GM21528 (cell line): ENCODE results near the gene LRRC43.
"Not testable (repeated sequence)": the region's sequence is repeated elsewhere in the genome, so short reads cannot be mapped to it uniquely, and the experiment has no call there.

Experiments
- ATAC-seq: cut with Tn5 transposase; IDR thresholded peaks from one replicate; pipeline ENCODE4 v1.9.1; 2021; ENCODE audit warnings: mild to moderate bottlenecking, moderate library complexity; ENCODE audit not compliant: unreplicated experiment, low FRiP score

Gene LRRC43

DNA sequence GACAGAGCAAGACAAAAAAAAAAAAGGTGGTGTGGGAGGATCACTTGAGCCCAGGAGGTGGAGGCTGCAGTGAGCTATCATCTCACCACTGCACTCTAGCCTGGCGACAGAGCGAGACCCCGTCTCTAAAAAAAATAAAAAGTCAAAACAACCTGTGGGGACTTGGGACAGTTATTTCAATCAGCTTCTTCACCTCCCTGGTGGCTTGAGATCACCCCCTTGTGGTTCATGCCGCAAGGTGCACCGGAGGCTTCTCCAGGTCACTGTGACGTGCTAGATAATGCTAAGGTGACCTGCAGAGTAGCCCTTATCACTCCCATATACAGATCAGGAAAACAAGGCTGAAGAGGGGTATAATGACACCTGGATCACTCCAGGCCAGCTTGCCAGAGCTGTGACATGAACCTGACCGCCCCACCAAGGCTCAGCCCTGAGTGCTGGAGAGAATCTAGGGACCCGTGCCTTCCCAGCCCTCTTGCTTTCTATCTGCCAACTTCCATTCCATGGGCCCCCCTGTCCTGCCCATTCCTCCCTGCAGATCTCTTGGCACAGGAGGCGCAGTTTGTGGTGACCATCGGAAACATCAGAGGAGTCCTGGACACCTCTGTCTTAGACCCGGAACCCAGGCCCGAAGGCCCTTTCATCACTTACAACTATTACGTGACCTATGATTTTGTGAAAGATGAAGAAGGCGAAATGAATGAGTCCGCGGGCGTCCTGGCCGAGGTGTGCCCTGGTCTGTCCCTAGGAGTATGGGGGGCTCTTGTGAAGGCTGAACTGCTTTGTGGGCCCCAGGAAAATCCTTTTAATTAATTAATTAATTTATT is 8.1 kb downstream of the LRRC43 start:
- no peak for ATAC-seq

DNA sequence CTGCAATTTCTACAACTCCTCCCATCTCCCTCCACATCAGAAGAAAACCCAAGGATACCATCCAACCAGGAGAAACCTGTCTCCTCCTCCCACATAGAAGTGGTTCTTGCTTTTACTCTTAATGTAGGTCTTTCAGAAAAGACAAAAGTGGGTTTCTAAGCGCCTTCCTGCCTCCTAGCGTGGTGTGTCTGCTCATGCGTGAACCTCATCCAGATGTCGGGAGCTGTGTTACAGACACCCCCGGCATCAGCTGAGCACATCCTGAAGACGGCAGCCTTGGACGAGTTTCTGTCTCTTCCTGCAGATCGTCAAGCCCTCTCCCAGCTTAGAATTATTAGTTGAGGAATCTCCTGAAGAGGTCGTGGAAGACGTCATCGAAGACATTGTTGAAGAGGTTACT is 9.5 kb downstream of the LRRC43 start:
- ATAC-seq = no peak

DNA sequence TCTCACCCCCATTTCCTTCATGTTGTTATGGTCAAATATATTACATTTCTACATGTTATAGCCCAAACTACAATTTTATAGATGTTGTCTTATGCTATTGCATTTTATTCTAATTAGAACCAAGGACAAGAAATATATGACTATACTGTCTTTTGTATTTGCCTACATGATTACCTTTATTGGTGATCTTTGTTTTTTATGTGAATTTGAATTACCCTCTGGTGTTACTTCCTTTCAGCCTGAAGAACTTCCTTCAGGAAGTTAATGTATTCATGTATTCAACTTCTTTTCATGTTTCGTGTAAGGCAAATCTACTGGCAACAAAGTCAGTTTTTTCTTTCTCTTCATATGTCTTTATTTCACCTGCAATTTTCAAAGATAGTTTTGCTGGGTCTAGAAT is 11.9 kb downstream of the LRRC43 start:
- ATAC-seq = no peak

DNA sequence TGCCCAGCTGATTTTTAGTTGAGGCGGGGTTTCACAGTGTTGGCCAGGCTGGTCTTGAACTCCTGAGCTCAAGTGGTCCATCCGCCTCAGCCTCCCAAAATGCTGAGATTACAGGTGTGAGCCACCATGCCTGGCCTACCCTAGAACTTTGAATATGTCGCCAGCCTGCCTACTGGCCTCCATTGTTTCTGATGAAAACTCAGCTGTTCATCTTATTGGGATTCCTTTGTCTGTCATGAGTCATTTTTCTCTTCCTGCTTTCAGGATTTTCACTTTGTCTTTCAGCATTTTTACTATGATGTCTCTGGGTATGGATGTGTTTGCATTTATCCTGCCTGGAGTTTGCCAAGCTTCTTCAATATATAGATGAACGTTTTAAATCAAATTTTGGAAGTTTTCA is 12.5 kb downstream of the LRRC43 start:
- ATAC-seq = no peak

DNA sequence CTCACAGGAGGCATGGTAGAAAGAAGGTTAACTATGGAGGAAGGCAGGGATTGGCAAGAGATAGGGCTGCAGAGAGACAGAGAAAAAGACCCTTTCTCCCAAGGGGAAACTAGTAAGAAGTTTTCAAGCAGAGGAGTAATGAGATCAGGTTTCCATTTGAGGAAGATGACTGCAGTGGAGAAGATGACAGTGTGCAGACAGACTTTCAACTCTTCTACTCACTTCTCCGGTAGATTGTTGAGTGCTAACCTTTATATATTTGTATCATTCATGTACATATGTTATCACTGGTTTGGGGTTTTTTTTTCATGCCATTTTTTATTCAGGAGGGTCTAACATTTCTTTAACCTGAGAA is 14.7 kb downstream of the LRRC43 start:
- no peak for ATAC-seq

DNA sequence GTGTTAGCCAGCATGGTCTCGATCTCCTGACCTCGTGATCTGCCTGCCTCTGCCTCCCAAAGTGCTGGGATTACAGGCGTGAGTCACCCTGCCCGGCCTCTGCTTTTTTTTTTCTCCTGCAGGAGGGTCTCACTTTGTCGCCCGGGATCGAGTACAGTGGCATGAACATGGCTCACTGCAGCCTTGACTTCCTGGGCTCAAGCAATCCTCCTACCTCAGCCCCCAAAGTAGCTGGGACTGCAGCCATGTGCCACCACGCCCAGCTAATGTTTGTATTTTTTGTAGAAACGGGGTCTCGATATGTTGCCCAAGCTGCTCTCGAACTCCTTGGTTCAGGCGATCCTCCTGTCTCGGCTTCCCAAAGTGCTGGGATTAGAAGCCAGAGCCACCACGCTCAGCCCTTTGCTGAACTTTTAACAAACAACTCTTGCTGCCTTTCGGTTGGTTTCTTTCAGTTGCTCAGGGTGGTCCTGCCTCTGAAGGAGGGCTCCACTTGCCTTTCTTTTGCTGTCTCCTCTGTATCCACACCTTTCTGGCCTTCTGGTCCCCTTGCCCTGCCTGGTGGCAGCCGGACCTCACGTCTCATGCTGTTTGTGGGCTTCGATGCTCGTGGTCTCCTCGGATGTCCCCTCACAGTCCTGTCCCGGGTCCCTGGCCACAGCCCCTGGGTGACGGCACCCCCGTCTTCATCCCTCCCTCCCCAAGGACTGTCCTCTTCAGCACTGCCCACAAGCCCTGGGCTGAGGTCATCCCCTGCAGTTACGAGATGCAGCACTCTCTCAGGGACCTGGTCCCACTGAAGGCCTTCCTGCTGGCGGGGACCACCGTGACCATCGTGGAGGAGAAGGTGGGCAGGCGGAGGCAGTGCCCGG is 16.8 kb downstream of the LRRC43 start:
- ATAC-seq = no peak

DNA sequence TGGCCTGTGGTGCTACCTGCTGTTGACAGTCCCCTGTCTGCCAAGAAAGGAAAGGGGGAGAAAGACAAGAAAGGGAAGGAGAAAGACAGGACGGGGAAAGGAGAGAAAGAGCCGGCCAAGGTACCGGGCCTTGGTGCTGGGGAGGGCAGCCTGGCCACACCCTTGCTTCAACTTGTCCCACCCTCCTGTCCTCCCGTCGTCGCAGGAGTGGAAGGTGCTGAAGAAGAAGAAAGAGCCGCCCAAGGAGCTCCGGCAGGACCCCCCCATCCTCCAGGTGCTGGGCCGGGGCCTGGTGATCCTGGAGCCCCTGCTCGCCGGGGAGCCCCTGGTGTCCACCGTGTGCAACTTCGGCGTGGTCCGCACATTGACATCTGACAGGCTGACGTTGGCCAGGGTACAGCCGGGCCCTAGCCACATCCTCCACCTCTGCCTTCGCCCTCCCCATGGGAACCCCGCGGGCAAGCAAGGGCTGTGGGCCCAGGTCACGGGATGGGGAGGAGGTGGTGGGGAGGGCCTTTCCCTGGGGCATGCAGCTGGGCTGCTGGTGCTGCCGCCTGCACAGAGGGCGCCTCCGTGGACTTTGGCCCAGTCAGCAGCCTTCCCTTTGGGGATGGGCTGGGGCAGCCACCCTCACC is 17.7 kb downstream of the LRRC43 start:
- ATAC-seq = no peak

DNA sequence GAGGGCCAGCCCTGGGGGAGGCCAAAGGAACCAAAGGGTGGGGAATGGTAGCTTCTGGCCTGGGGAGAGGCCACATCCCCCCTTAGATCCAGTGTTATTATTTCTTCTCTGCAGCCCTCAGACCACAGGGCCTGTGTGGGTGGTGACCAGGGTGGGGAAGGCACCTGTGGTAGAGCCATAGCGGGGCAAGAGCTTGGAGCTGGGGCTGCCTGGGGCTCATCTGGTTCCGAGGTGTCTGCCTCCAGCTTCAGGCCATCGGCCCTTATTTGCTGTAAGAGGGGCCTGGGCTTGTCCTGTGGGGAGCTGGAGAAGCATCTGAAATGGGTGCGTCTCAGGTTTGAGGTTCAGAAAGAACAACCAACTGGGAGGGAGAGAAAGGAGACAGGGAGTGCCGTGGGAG is 18.5 kb downstream of the LRRC43 start:
- no peak for ATAC-seq

DNA sequence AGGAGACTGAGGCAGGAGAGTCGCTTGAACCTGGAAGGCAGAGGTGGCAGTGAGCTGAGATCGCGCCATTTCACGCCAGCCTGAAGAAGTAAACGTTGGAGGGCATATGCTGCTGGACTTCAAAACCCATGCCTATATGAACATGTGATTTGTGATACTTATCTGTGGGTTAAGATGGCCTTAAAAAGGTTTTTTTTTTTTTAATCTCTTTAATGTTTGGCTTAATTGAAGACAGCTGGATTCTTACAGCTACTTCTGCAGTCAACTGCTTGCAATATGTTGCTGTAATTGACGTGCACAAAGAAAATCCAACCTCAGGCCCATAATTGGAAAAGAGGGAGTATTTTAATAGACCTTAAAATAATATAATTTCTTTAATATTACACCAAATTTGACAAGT is 19.1 kb downstream of the LRRC43 start:
- no peak for ATAC-seq

DNA sequence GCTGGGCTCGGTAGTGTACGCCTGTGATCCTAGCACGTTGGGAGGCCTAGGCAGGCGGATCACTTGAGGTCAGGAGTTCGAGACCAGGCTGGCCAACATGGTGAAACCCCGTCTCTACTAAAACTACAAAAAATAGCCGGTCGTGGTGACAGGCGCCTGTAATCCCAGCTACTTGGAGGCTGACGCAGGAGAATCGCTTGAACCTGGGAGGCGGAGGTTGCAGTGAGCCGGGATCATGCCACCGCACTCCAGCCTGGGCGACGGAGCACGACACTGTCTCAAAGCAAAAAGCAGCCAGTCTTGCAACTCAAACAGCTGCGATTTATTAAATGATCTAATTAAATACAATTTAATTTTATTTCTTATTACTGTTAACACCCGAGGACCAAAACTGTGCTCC is 19.9 kb downstream of the LRRC43 start:
- not testable (repeated sequence) for ATAC-seq

DNA sequence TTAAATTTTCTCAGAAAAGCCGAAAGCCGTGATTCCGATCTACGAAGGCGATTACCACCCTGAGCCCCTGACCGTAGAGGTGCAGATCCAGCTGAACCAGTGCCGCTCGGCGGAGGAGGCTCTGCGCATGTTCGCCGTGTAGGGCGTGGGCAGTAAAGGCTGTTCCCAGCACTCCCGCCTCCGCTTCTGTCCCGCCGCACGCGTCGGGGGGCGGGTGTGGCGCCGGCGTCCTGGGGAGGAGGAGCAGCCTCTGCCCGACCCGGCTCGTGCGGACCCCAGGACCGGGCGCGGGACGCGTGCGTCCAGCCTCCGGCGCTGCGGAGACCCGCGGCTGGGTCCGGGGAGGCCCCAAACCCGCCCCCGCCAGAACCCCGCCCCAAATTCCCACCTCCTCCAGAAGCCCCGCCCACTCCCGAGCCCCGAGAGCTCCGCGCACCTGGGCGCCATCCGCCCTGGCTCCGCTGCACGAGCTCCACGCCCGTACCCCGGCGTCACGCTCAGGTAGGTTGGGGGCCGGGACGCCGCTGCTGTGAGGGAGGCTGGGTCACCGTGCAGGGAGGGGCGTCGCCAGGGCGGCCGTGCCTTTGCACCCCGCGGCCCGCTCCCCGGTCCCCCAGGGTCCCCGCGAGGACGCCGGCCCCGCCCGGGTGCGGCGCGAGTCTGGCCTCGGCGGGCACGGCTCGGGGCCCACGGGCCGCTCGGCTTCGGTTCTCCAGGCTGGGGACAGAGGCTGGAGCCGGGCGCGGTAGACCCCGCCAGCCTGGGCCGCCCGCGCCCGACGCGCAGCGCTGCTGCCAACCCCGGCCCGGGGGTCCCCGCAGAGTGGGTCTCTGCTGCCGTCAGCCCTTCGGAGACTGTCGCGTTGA is 20.6 kb downstream of the LRRC43 start, which contains the start of gene B3GNT4:
Gene B3GNT4, plus strand, starts transcription at position 409 of the 866 bp plus-strand sequence. CDS start 910 bp downstream, outside the sequence.
- ATAC-seq = no peak

DNA sequence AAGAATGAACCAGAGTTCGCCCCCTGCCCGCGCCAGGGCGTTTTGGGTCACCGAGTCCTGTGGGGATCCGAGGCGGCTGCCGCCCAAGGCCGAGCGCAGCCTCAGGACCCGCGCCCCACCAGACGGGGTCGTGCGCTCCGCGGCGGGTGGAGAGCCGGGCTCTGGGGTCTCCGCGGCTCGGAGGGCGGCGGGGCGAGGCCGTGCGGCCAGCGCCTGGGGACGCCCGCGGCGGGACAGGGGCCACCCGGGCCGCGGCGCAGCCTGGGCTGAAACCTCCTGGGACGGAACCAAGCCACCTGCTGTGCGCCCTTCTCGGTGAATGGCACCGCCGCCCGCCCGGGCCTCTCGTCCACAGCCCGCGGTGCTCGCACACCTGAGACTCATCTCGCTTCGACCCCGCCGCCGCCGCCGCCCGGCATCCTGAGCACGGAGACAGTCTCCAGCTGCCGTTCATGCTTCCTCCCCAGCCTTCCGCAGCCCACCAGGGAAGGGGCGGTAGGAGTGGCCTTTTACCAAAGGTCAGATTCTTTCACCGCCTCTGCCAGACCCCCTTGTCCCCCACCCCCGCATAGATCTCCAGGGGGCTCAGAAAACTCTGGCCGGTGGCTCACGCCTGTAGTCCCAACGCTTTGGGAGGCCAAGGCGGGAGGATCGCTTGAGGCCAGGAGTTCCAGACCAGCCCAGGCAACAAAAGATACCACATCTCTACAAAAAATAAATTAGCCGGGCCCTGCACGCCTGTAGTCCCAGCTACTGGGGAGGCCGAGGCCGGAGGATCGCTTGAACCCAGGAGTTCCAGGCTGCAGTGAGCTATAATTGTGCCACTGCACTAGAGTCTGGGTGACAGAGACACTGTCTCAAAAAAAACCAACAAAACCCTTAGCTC is 21.5 kb downstream of the LRRC43 start:
- no peak for ATAC-seq

DNA sequence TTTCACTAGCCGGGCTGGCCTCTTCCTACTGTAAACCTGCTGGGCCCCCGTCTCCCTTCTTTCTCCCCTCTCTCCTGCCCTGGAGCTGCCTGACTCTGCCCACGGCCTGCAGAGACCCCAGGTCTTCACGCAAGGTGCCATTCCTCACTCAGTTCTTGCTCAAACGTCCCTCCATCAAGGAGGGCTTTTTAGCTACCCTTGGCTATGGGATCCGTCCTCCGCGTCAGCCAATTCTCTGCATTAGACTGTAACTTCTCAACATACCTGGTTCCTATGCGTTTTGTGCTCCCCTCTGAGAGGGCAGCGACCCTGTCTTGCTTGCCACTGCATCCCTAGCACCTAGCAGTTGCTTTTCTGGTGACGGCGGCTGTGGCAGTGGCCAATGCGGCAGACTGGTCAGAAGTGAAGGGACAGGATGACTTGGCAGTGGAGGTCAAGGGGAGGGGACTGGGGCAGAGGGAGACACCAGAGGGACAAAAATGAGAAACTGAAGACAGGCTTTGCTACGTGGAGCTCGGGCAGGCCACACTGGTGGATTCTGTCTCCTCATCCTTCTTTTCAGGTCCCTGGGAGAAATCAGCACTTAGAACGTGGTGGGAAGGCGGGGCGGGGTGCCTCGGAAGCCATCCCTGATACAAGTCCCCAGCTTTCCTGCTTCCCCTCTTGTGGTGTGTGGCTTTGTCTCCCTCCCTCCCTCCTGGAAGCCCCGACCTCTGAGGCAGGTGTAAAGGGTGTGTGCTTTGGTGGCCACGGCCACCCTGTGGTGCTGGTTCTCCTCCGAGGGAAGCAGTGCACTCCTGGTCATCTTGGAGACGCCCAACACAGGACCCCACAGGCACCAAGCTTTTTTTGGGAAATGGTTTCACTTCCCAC is 22.4 kb downstream of the LRRC43 start:
- no peak for ATAC-seq

DNA sequence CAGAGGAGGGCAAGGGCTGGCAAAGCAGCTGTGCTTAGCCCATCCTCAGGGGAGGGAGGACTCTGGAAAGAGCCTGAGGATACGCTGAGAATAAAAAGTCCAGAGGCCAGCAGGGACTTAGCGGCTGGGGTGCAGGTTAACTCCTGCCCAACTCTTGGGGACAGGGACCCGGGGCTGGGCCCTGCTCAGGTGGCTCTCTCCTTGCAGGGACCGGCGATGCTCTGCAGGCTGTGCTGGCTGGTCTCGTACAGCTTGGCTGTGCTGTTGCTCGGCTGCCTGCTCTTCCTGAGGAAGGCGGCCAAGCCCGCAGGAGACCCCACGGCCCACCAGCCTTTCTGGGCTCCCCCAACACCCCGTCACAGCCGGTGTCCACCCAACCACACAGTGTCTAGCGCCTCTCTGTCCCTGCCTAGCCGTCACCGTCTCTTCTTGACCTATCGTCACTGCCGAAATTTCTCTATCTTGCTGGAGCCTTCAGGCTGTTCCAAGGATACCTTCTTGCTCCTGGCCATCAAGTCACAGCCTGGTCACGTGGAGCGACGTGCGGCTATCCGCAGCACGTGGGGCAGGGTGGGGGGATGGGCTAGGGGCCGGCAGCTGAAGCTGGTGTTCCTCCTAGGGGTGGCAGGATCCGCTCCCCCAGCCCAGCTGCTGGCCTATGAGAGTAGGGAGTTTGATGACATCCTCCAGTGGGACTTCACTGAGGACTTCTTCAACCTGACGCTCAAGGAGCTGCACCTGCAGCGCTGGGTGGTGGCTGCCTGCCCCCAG is 23.4 kb downstream of the LRRC43 start:
- ATAC-seq = no peak

DNA sequence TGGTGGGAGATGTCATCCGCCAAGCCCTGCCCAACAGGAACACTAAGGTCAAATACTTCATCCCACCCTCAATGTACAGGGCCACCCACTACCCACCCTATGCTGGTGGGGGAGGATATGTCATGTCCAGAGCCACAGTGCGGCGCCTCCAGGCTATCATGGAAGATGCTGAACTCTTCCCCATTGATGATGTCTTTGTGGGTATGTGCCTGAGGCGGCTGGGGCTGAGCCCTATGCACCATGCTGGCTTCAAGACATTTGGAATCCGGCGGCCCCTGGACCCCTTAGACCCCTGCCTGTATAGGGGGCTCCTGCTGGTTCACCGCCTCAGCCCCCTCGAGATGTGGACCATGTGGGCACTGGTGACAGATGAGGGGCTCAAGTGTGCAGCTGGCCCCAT is 24.1 kb downstream of the LRRC43 start:
- no peak for ATAC-seq

DNA sequence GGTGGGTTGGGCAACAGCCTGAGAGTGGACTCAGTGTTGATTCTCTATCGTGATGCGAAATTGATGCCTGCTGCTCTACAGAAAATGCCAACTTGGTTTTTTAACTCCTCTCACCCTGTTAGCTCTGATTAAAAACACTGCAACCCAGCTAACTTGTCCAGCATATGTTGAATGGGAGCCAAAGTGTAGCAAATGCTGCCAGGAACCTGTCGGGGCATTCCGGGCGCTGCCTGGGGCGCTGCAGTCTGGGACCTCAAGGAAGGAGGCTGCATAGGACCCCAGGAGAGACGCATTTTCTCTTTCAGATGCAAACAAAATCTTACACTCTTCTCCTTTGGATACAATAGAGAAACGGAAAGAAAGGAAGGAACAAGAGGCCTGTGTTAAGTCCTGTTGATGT is 24.5 kb downstream of the LRRC43 start:
- no peak for ATAC-seq

DNA sequence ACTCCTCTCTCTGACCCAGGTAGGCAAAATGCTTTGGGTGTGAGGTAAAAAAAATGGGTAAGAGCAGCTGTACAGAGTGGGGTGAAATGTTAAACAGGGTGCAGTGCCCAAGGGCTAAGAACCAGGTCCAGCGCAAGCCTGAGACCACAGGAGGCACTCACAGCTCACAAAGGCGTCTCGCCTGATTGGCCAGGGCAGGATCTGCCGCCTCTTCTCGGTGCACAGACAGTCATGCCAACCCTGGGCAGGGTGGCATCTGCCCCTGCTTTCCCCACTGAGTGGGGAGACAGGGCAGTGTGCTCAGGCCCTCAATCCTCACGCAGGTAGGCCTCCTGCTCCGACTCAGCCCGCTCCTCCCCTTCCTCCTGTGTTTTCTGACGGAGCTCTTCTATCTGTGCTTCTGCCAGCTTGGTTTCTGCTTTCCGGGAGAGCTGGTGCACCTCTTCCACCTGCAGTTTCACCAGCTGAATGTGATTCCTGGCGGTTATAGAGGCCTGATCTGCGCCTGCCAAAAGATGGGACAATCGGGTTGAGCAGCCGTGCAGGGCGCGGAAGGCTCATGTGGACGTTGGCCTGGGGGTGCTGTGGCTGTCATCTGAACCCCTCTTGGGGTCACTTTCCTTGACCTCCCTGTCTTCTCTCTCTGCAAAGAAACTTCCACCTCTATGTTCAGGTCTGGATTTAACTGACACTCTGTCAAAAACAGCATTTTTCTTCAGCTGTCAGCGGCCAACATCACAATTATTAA is 25.3 kb downstream of the LRRC43 start:
- ATAC-seq = no peak
